Common myeloid progenitor, CD34-positive (primary cell): ENCODE measurements around the gene HS3ST4.

Experiments
- CTCF ChIA-PET: fragments of 350-600 bp; sonication (Branson Sonifier 250); formaldehyde crosslinking; loops from one replicate; lab custom pipeline; 2021; ENCODE audit warnings: antibody characterized with exemption; lab: Charles Lee
- POLR2A ChIA-PET: fragments of 350-600 bp; sonication (Branson Sonifier 250); formaldehyde crosslinking; loops from one replicate; lab custom pipeline; 2021; ENCODE audit warnings: antibody characterized with exemption; lab: Charles Lee
- DNase-seq, 3 donors: peaks; one replicate each; pipeline versions ENCODE4 v3.0.0 to v3.0.0-alpha.2; 2013
- H3K27ac ChIP-seq, 2 experiments: 1 replicate in 1 of 2; 2 replicates in 1 of 2; pipeline ENCODE4 v1.7.0; 2013; ENCODE audit warnings: inconsistent platforms in 2 of 2, low read length in 2 of 2, mild to moderate bottlenecking in 2 of 2, low read depth in 1 of 2, moderate library complexity in 1 of 2; ENCODE audit not compliant: severe bottlenecking in 2 of 2, insufficient read depth in 1 of 2, poor library complexity in 1 of 2
- H3K27me3 ChIP-seq, 5 experiments: replicated peaks in 2 of 5; 1 replicate in 3 of 5; 2 replicates in 2 of 5; pipeline versions ENCODE4 v1.6.1 to v1.7.0; 2013; ENCODE audit warnings: low read length in 4 of 5, mild to moderate bottlenecking in 2 of 5, moderate library complexity in 2 of 5, inconsistent platforms in 1 of 5; ENCODE audit not compliant: insufficient read depth in 5 of 5, control insufficient read depth in 4 of 5
- H3K36me3 ChIP-seq, 4 experiments: 1 replicate in 2 of 4; 2 replicates in 2 of 4; pipeline versions ENCODE4 v1.6.1 to v1.7.0; 2013; ENCODE audit warnings: low read length in 3 of 4, control low read depth in 1 of 4, mild to moderate bottlenecking in 1 of 4; ENCODE audit not compliant: control insufficient read depth in 4 of 4, insufficient read depth in 4 of 4
- H3K4me1 ChIP-seq, 4 experiments: 1 replicate in 3 of 4; 2 replicates in 1 of 4; pipeline versions ENCODE4 v1.6.1 to v1.7.1; 2013; ENCODE audit warnings: low read length in 3 of 4, mild to moderate bottlenecking in 3 of 4, control low read depth in 1 of 4, inconsistent platforms in 1 of 4, moderate library complexity in 1 of 4; ENCODE audit not compliant: control insufficient read depth in 4 of 4, insufficient read depth in 4 of 4; ENCODE audit errors: control extremely low read depth in 1 of 4
- H3K4me3 ChIP-seq, 7 experiments: 1 replicate in 4 of 7; 2 replicates in 3 of 7; pipeline versions ENCODE4 v1.5.1 to v1.7.0; 2013; ENCODE audit warnings: mild to moderate bottlenecking in 7 of 7, low read length in 6 of 7, moderate library complexity in 6 of 7, inconsistent platforms in 2 of 7, low read depth in 2 of 7, control low read depth in 1 of 7; ENCODE audit not compliant: insufficient read depth in 4 of 7, control insufficient read depth in 1 of 7; ENCODE audit errors: extremely low read depth in 1 of 7
- H3K9me3 ChIP-seq, 5 experiments: 1 replicate in 4 of 5; 2 replicates in 1 of 5; pipeline versions ENCODE4 v1.6.1 to v1.7.1; 2013; ENCODE audit warnings: low read length in 4 of 5, mild to moderate bottlenecking in 2 of 5, inconsistent platforms in 1 of 5, low read depth in 1 of 5, moderate library complexity in 1 of 5; ENCODE audit not compliant: control insufficient read depth in 4 of 5, insufficient read depth in 2 of 5; ENCODE audit errors: control extremely low read depth in 1 of 5
- WGBS: methylation state at CpG from one replicate; pipeline ENCODE4 v1.1.5; 2013; ENCODE audit not compliant: insufficient coverage; 5-methylcytosine and 5-hydroxymethylcytosine counted together

Gene HS3ST4

GRCh38 chr16:25910971-25911370, 219.2 kb downstream of the HS3ST4 start:
- Histone ChIP-seq H3K9me3 (no peaks in the 10 kb centered on the region), H3K27ac (no peak overlapping the region), H3K27me3 (peaks cover 0 to 6% (median 0%) of the 10 kb centered on the region in 5 experiments), H3K36me3 (no peaks in the 10 kb centered on the region), H3K4me3 (no peak overlapping the region), H3K4me1 (no peaks in the 10 kb centered on the region)
- no peak for DNase-seq
- CTCF ChIA-PET = no interaction called here
- POLR2A ChIA-PET = no interaction called here
- 72% methylated on average over 2 of the region's 2 CpGs for WGBS

GRCh38 chr16:25912321-25912720, 220.6 kb downstream of the HS3ST4 start:
- 64% methylated on average over 5 of the region's 5 CpGs for WGBS
- Histone ChIP-seq H3K4me3 (no peak overlapping the region), H3K27ac (no peak overlapping the region), H3K27me3 (peaks cover 0 to 6% (median 0%) of the 10 kb centered on the region in 5 experiments), H3K9me3 (no peaks in the 10 kb centered on the region), H3K4me1 (no peaks in the 10 kb centered on the region), H3K36me3 (no peaks in the 10 kb centered on the region)
- POLR2A ChIA-PET = no interaction called here
- no peak for DNase-seq
- CTCF ChIA-PET = no interaction called here

GRCh38 chr16:25914357-25914962, 222.7 kb downstream of the HS3ST4 start:
- ChIA-PET CTCF (no interaction called here), POLR2A (no interaction called here)
- Histone ChIP-seq H3K36me3 (no peaks in the 10 kb centered on the region), H3K4me3 (no peak overlapping the region), H3K9me3 (no peaks in the 10 kb centered on the region), H3K4me1 (no peaks in the 10 kb centered on the region), H3K27ac (no peak overlapping the region), H3K27me3 (peaks cover 0 to 6% (median 0%) of the 10 kb centered on the region in 5 experiments)
- 96% methylated on average over 6 of the region's 7 CpGs for WGBS
- no peak for DNase-seq

- WGBS = 17% methylated on average over 3 of the region's 4 CpGs
- no peaks in the 10 kb centered on the region for H3K9me3 ChIP-seq
- H3K27me3 ChIP-seq = peaks cover 0 to 6% (median 0%) of the 10 kb centered on the region in 5 experiments
- CTCF ChIA-PET = no interaction called here
- no peaks in the 10 kb centered on the region for H3K36me3 ChIP-seq
- POLR2A ChIA-PET = no interaction called here
- H3K4me3 ChIP-seq = no peak overlapping the region
- H3K27ac ChIP-seq = no peak overlapping the region
- no peak for DNase-seq
- no peaks in the 10 kb centered on the region for H3K4me1 ChIP-seq
Measured at GRCh38 chr16:25916037-25916436, 224.3 kb downstream of the HS3ST4 start.

- 70% methylated on average over 2 of the region's 2 CpGs for WGBS
- ChIA-PET POLR2A (no interaction called here), CTCF (no interaction called here)
- Histone ChIP-seq H3K36me3 (no peaks in the 10 kb centered on the region), H3K9me3 (no peaks in the 10 kb centered on the region), H3K27ac (no peak overlapping the region), H3K4me1 (no peaks in the 10 kb centered on the region), H3K4me3 (no peak overlapping the region), H3K27me3 (peaks cover 0 to 3% (median 0%) of the 10 kb centered on the region in 5 experiments)
- no peak for DNase-seq
Measured at GRCh38 chr16:25922438-25922837, 230.7 kb downstream of the HS3ST4 start.

- H3K4me1 ChIP-seq = no peaks in the 10 kb centered on the region
- ChIA-PET CTCF (no interaction called here), POLR2A (no interaction called here)
- H3K4me3 ChIP-seq = no peak overlapping the region
- H3K36me3 ChIP-seq = no peaks in the 10 kb centered on the region
- no peaks in the 10 kb centered on the region for H3K9me3 ChIP-seq
- H3K27ac ChIP-seq = no peak overlapping the region
- no peak for DNase-seq
- H3K27me3 ChIP-seq = peaks cover 0 to 3% (median 0%) of the 10 kb centered on the region in 5 experiments
- 92% methylated on average over 5 of the region's 8 CpGs for WGBS
Measured at GRCh38 chr16:25925421-25925820, 233.7 kb downstream of the HS3ST4 start.

GRCh38 chr16:25931473-25932035, 239.8 kb downstream of the HS3ST4 start:
- Histone ChIP-seq H3K4me3 (no peak overlapping the region), H3K36me3 (no peaks in the 10 kb centered on the region), H3K27me3 (no peaks in the 10 kb centered on the region), H3K4me1 (no peaks in the 10 kb centered on the region), H3K9me3 (no peaks in the 10 kb centered on the region), H3K27ac (no peak overlapping the region)
- 98% methylated on average over 3 of the region's 4 CpGs for WGBS
- CTCF ChIA-PET = no interaction called here
- no peak for DNase-seq
- POLR2A ChIA-PET = no interaction called here
